ENCODE measurements around the gene TJP1.
"Not testable (repeated sequence)": the region's sequence is repeated elsewhere in the genome, so short reads cannot be mapped to it uniquely, and the experiment has no call there.

The TJP1 gene

GRCh38 chr15:29734917-29735572 is 87.2 kb downstream of the TJP1 start:
- TF ChIP-seq BACH2 (CRISPR knock-in tag; IDR thresholded peaks at IDR 0.05; ENCODE audit: borderline replicate concordance), result no peak
- TF ChIP-seq CSRNP3 (CRISPR knock-in tag; IDR thresholded peaks at IDR 0.05), result no peak
- TF ChIP-seq PATZ1 (CRISPR knock-in tag; IDR thresholded peaks at IDR 0.05; ENCODE audit: borderline replicate concordance), result no peak
- TF ChIP-seq RARB (CRISPR knock-in tag; IDR thresholded peaks at IDR 0.05), result no peak
- no peak for TF ChIP-seq ZNF8 (CRISPR knock-in tag; IDR thresholded peaks at IDR 0.05)
- no peak for TF ChIP-seq TCF4 (CRISPR knock-in tag; IDR thresholded peaks at IDR 0.05; ENCODE audit: borderline replicate concordance)
- no peak for TF ChIP-seq ZNF70 (CRISPR knock-in tag; IDR thresholded peaks at IDR 0.05)
- no peak for TF ChIP-seq ZFP3 (CRISPR knock-in tag; IDR thresholded peaks at IDR 0.05)
- no peak for TF ChIP-seq OSR1 (CRISPR knock-in tag; IDR thresholded peaks at IDR 0.05)
- TF ChIP-seq, protein P1, sequence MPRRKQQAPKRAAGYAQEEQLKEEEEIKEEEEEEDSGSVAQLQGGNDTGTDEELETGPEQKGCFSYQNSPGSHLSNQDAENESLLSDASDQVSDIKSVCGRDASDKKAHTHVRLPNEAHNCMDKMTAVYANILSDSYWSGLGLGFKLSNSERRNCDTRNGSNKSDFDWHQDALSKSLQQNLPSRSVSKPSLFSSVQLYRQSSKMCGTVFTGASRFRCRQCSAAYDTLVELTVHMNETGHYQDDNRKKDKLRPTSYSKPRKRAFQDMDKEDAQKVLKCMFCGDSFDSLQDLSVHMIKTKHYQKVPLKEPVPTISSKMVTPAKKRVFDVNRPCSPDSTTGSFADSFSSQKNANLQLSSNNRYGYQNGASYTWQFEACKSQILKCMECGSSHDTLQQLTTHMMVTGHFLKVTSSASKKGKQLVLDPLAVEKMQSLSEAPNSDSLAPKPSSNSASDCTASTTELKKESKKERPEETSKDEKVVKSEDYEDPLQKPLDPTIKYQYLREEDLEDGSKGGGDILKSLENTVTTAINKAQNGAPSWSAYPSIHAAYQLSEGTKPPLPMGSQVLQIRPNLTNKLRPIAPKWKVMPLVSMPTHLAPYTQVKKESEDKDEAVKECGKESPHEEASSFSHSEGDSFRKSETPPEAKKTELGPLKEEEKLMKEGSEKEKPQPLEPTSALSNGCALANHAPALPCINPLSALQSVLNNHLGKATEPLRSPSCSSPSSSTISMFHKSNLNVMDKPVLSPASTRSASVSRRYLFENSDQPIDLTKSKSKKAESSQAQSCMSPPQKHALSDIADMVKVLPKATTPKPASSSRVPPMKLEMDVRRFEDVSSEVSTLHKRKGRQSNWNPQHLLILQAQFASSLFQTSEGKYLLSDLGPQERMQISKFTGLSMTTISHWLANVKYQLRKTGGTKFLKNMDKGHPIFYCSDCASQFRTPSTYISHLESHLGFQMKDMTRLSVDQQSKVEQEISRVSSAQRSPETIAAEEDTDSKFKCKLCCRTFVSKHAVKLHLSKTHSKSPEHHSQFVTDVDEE (CRISPR knock-in tag; IDR thresholded peaks at IDR 0.05), result no peak
- no peak for TF ChIP-seq GLIS3 (CRISPR knock-in tag; IDR thresholded peaks at IDR 0.05)
- TF ChIP-seq POU6F1 (CRISPR knock-in tag; IDR thresholded peaks at IDR 0.05; ENCODE audit: borderline replicate concordance, low read depth), result no peak
- no peak for TF ChIP-seq ZFP30 (CRISPR knock-in tag; IDR thresholded peaks at IDR 0.05)
- TF ChIP-seq TOX (CRISPR knock-in tag; IDR thresholded peaks at IDR 0.05; ENCODE audit: borderline replicate concordance), result no peak
- no peak for TF ChIP-seq ISL1 (CRISPR knock-in tag; IDR thresholded peaks at IDR 0.05)

GRCh38 chr15:29731865-29732264 is 90.4 kb downstream of the TJP1 start:
- ATAC-seq, result no peak
- no peak for TF ChIP-seq RARB (CRISPR knock-in tag; IDR thresholded peaks at IDR 0.05)
- no peak for TF ChIP-seq ZFP30 (CRISPR knock-in tag; IDR thresholded peaks at IDR 0.05)
- TF ChIP-seq ARNTL (CRISPR knock-in tag; IDR thresholded peaks at IDR 0.05; ENCODE audit: borderline replicate concordance, low read depth), result no peak
- TF ChIP-seq, protein P1 (CRISPR knock-in tag; IDR thresholded peaks at IDR 0.05), result no peak
- no peak for TF ChIP-seq ZNF8 (CRISPR knock-in tag; IDR thresholded peaks at IDR 0.05)
- TF ChIP-seq SNAI2 (CRISPR knock-in tag; IDR thresholded peaks at IDR 0.05), result no peak
- no peak for TF ChIP-seq TOX (CRISPR knock-in tag; IDR thresholded peaks at IDR 0.05; ENCODE audit: borderline replicate concordance)
- TF ChIP-seq CSRNP3 (CRISPR knock-in tag; IDR thresholded peaks at IDR 0.05), result no peak
- no peak for TF ChIP-seq ZNF70 (CRISPR knock-in tag; IDR thresholded peaks at IDR 0.05)
- TF ChIP-seq ESRRG (CRISPR knock-in tag; IDR thresholded peaks at IDR 0.05), result no peak
- TF ChIP-seq GLIS3 (CRISPR knock-in tag; IDR thresholded peaks at IDR 0.05), result no peak

More at GRCh38 chr15:29734917-29735572, 87.2 kb downstream of the TJP1 start:
- peak; percentile 38 for ATAC-seq

- not testable (repeated sequence) for ATAC-seq
Observed at GRCh38 chr15:29730471-29730870, 91.8 kb downstream of the TJP1 start.
